Measurements from ENCODE around the gene MMP17. TPM values are rescaled to one million over a fixed set of nuclear protein-coding genes. Genes with fewer than 3 reads are reported as not detected.
"Not testable (repeated sequence)": the region's sequence is repeated elsewhere in the genome, so short reads cannot be mapped to it uniquely, and the experiment has no call there.

MMP17 gene
- total and polyA plus RNA-seq, 5 donors from 2014 or later, result 0.51 TPM; not detected in 4

DNA sequence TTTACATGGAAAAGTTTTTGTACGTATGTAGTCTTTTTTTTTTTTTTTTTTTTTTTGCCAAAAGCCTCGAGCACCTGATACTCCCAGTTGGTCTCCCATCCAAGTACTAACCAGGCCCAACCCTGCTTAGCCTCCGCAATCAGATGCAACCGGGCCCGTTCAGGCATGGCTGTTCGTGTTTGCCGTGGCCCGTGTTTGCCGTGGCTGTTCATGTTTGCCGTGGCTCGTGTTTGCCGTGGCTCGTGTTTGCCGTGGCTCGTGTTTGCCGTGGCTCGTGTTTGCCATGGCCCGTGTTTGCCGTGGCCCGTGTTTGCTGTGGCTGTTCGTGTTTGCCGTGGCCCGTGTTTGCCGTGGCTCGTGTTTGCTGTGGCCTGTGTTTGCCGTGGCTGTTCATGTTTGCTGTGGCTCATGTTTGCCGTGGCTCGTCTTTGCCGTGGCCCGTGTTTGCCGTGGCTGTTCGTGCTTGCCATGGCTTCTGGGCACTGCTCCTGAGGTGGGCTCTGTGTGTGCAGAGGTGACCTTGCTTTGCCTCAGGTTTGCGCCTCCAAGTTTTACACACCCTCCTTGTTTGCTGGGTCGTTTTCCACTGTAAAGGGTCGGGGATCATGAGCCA, 26.8 kb upstream of the MMP17 start:
- Histone ChIP-seq H3K4me3 (ENCODE audit: low read depth, low read length) (no peak overlapping the region), H3K9me3 (ENCODE audit: control insufficient read depth in 2 of 2, low read length in 2 of 2) (no peaks in the 10 kb centered on the region), H3K27me3 (ENCODE audit: control insufficient read depth, insufficient read depth, low read length) (no peaks in the 10 kb centered on the region), H3K36me3 (ENCODE audit: control insufficient read depth, insufficient read depth, low read length) (peaks cover 45% of the 10 kb centered on the region), H3K4me1 (ENCODE audit: control insufficient read depth, insufficient read depth, low read length, poor library complexity, severe bottlenecking) (no peaks in the 10 kb centered on the region), H3K27ac (ENCODE audit: insufficient read depth, low read length, poor library complexity, severe bottlenecking) (no peak overlapping the region)
- H3K27ac Mint-ChIP-seq, result no peak overlapping the region
- H3K9me3 Mint-ChIP-seq, result peaks cover 0 to 4% (median 0%) of the 10 kb centered on the region in 7 donors
- H3K4me1 Mint-ChIP-seq, result peaks cover 0 to 4% (median under 1%) of the 10 kb centered on the region in 4 donors
- DNase-seq, result no peak
- H3K27me3 Mint-ChIP-seq, result no peaks in the 10 kb centered on the region
- peaks cover 19% of the 10 kb centered on the region for H3K36me3 Mint-ChIP-seq
- ATAC-seq (ENCODE audit: low read depth in 2 of 2), result no peak
- no peak overlapping the region for H3K4me3 Mint-ChIP-seq

- Mint-ChIP-seq H3K27ac (no peak overlapping the region), H3K9me3 (peaks cover 0 to 4% (median 0%) of the 10 kb centered on the region in 7 donors), H3K27me3 (no peaks in the 10 kb centered on the region), H3K36me3 (peaks cover 12% of the 10 kb centered on the region), H3K4me3 (no peak overlapping the region), H3K4me1 (peaks cover 0 to 4% (median under 1%) of the 10 kb centered on the region in 4 donors)
- Histone ChIP-seq H3K27me3 (ENCODE audit: control insufficient read depth, insufficient read depth, low read length) (no peaks in the 10 kb centered on the region), H3K9me3 (ENCODE audit: control insufficient read depth in 2 of 2, low read length in 2 of 2) (no peaks in the 10 kb centered on the region), H3K27ac (ENCODE audit: insufficient read depth, low read length, poor library complexity, severe bottlenecking) (no peak overlapping the region), H3K36me3 (ENCODE audit: control insufficient read depth, insufficient read depth, low read length) (peaks cover 23% of the 10 kb centered on the region), H3K4me1 (ENCODE audit: control insufficient read depth, insufficient read depth, low read length, poor library complexity, severe bottlenecking) (no peaks in the 10 kb centered on the region), H3K4me3 (ENCODE audit: low read depth, low read length) (no peak overlapping the region)
- no peak for ATAC-seq (ENCODE audit: low read depth in 2 of 2)
- no peak for DNase-seq
Measured at GRCh38 chr12:131803961-131804521, 24.2 kb upstream of the MMP17 start.

DNA sequence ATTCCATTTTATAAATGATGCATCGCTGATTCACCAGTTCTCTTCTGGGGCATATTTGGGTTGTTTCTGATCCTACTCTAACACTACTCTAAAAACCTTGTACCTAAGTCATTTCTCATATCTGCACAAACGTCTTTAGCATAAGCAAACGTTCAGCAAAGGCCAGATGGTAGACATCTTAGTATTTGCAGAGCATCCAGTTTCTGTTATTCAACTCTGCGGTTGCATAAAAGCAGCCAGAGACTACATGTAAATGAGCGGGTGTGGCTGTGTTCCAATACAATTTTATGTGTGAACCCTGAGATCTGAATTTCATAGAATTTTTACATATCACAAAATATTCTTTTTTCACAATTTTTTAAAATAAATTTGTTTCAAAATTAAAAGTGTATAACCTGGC, 22.8 kb upstream of the MMP17 start:
- ATAC-seq (ENCODE audit: low read depth in 2 of 2) (no peak), DNase-seq (no peak)
- no peak overlapping the region for H3K27ac ChIP-seq (ENCODE audit: insufficient read depth, low read length, poor library complexity, severe bottlenecking)
- no peaks in the 10 kb centered on the region for H3K27me3 Mint-ChIP-seq
- no peak overlapping the region for H3K27ac Mint-ChIP-seq
- H3K4me1 ChIP-seq (ENCODE audit: control insufficient read depth, insufficient read depth, low read length, poor library complexity, severe bottlenecking), result no peaks in the 10 kb centered on the region
- no peak overlapping the region for H3K4me3 Mint-ChIP-seq
- peaks cover 12% of the 10 kb centered on the region for H3K36me3 Mint-ChIP-seq
- H3K27me3 ChIP-seq (ENCODE audit: control insufficient read depth, insufficient read depth, low read length), result no peaks in the 10 kb centered on the region
- peaks cover 0 to 4% (median under 1%) of the 10 kb centered on the region in 4 donors for H3K4me1 Mint-ChIP-seq
- H3K36me3 ChIP-seq (ENCODE audit: control insufficient read depth, insufficient read depth, low read length), result peaks cover 13% of the 10 kb centered on the region
- peaks cover 0 to 4% (median 0%) of the 10 kb centered on the region in 7 donors for H3K9me3 Mint-ChIP-seq
- H3K4me3 ChIP-seq (ENCODE audit: low read depth, low read length), result no peak overlapping the region
- H3K9me3 ChIP-seq (ENCODE audit: control insufficient read depth in 2 of 2, low read length in 2 of 2), result no peaks in the 10 kb centered on the region

DNA sequence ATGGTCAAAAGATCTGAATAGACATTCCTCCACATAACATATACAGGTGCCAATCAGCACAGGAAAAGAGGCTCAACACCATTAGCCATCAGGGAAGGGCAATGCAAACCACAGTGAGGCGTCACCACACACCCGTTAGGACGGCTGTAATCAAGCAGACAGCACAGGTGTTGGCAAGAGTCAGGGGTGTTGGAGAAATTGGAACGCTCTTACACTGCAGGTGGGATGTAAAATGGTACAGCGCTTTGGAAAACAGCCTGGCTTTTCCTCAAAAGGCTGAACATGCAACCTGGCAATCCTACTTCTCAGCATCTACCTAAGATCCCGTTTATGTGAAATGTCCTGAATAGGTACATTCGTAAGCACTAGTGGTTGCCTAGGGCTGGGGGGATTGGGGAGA, 21.5 kb upstream of the MMP17 start:
- no peaks in the 10 kb centered on the region for H3K9me3 ChIP-seq (ENCODE audit: control insufficient read depth in 2 of 2, low read length in 2 of 2)
- H3K27ac Mint-ChIP-seq, result no peak overlapping the region
- H3K36me3 Mint-ChIP-seq, result peaks cover 6% of the 10 kb centered on the region

DNA sequence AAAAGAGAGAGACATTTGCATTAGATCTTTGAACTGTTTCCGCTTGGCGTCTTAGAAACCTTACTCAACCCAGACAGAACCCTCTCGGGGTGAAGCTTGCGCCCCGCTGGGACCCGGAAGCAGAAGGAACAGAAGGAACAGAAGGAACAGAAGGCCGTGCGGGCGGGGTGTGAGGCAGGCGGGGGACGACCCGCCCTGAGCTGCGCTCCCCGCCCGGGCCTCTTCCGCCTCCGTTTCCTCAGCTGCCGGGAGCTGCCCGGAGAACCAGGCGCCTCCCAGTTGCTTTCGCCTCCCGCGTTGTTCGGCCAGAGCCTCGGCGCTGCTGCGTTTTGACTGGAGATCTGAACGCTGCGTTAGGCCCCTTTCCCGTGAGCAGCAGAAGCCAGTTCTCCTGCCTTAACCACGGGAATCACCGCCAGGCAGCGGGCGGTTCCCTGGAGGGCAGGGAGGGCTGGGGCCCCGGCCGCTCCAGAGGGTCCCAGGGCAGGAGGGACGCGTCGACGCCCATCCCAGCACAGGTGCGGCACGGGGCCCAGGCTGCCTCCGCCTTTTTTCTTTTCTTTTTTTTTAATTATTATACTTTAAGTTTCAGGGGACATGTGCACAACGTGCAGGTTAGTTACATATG, 19.3 kb upstream of the MMP17 start:
- H3K4me3 ChIP-seq (ENCODE audit: low read depth, low read length), result no peak overlapping the region
- peak; percentile 31 to 60 for ATAC-seq (ENCODE audit: low read depth in 2 of 2)
- H3K27ac ChIP-seq (ENCODE audit: insufficient read depth, low read length, poor library complexity, severe bottlenecking), result peak overlapping the region; percentile 33

More for the DNA sequence above, 21.5 kb upstream of the MMP17 start:
- Histone ChIP-seq H3K36me3 (ENCODE audit: control insufficient read depth, insufficient read depth, low read length) (peaks cover 8% of the 10 kb centered on the region), H3K27me3 (ENCODE audit: control insufficient read depth, insufficient read depth, low read length) (no peaks in the 10 kb centered on the region), H3K4me3 (ENCODE audit: low read depth, low read length) (no peak overlapping the region), H3K4me1 (ENCODE audit: control insufficient read depth, insufficient read depth, low read length, poor library complexity, severe bottlenecking) (no peaks in the 10 kb centered on the region), H3K27ac (ENCODE audit: insufficient read depth, low read length, poor library complexity, severe bottlenecking) (no peak overlapping the region)
- Mint-ChIP-seq H3K9me3 (peaks cover 0 to 4% (median 0%) of the 10 kb centered on the region in 7 donors), H3K27me3 (no peaks in the 10 kb centered on the region), H3K4me3 (no peak overlapping the region), H3K4me1 (peaks cover 0 to 4% (median under 1%) of the 10 kb centered on the region in 4 donors)
- DNase-seq (no peak), ATAC-seq (ENCODE audit: low read depth in 2 of 2) (no peak)

DNA sequence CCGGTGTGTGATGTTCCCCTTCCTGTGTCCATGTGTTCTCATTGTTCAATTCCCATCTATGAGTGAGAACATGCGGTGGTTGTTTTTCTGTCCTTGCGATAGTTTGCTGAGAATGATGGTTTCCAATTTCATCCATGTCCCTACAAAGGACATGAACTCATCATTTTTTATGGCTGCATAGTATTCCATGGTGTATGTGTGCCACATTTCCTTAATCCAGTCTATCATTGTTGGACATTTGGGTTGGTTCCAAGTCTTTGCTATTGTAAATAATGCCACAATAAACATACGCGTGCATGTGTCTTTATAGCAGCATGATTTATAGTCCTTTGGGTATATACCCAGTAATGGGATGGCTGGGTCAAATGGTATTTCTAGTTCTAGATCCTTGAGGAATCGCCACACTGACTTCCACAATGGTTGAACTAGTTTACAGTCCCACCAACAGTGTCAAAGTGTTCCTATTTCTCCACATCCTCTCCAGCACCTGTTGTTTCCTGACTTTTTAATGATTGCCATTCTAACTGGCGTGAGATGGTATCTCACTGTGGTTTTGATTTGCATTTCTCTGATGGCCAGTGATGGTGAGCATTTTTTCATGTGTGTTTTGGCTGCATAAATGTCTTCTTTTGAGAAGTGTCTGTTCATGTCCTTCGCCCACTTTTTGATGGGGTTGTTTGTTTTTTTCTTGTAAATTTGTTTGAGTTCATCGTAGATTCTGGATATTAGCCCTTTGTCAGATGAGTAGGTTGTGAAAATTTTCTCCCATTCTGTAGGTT, 18.5 kb upstream of the MMP17 start:
- not testable (repeated sequence) for H3K4me1 Mint-ChIP-seq; H3K4me1 ChIP-seq (ENCODE audit: control insufficient read depth, insufficient read depth, low read length, poor library complexity, severe bottlenecking); H3K9me3 ChIP-seq (ENCODE audit: control insufficient read depth in 2 of 2, low read length in 2 of 2); H3K27ac Mint-ChIP-seq; H3K4me3 ChIP-seq (ENCODE audit: low read depth, low read length); H3K36me3 Mint-ChIP-seq; H3K36me3 ChIP-seq (ENCODE audit: control insufficient read depth, insufficient read depth, low read length); H3K27me3 ChIP-seq (ENCODE audit: control insufficient read depth, insufficient read depth, low read length); H3K27me3 Mint-ChIP-seq; H3K27ac ChIP-seq (ENCODE audit: insufficient read depth, low read length, poor library complexity, severe bottlenecking); DNase-seq; ATAC-seq (ENCODE audit: low read depth in 2 of 2)
- Mint-ChIP-seq H3K4me3 (peak overlapping the region in 2 of 4 donors; percentile 71 to 91), H3K9me3 (peaks cover 0 to 16% (median 3%) of the 10 kb centered on the region in 7 donors)

More for the DNA sequence above, 19.3 kb upstream of the MMP17 start:
- Mint-ChIP-seq H3K36me3 (peaks cover 5% of the 10 kb centered on the region), H3K9me3 (peaks cover 0 to 16% (median 3%) of the 10 kb centered on the region in 7 donors), H3K4me3 (peak overlapping the region in 3 of 4 donors; percentile 71 to 91 (median 78)), H3K27me3 (no peaks in the 10 kb centered on the region), H3K4me1 (peaks cover 0 to 4% (median under 1%) of the 10 kb centered on the region in 4 donors), H3K27ac (peak overlapping the region in 1 of 3 donors; percentile 32)
- Histone ChIP-seq H3K9me3 (ENCODE audit: control insufficient read depth in 2 of 2, low read length in 2 of 2) (peaks cover 3 to 4% of the 10 kb centered on the region in 2 experiments), H3K36me3 (ENCODE audit: control insufficient read depth, insufficient read depth, low read length) (no peaks in the 10 kb centered on the region), H3K4me1 (ENCODE audit: control insufficient read depth, insufficient read depth, low read length, poor library complexity, severe bottlenecking) (no peaks in the 10 kb centered on the region), H3K27me3 (ENCODE audit: control insufficient read depth, insufficient read depth, low read length) (no peaks in the 10 kb centered on the region)
- peak in 2 of 3 donors; percentile 32 to 82 for DNase-seq

- Mint-ChIP-seq H3K36me3 (no peaks in the 10 kb centered on the region), H3K9me3 (peaks cover 0 to 16% (median 3%) of the 10 kb centered on the region in 7 donors), H3K27ac (no peak overlapping the region), H3K27me3 (no peaks in the 10 kb centered on the region), H3K4me1 (no peaks in the 10 kb centered on the region), H3K4me3 (no peak overlapping the region)
- Histone ChIP-seq H3K27ac (ENCODE audit: insufficient read depth, low read length, poor library complexity, severe bottlenecking) (no peak overlapping the region), H3K9me3 (ENCODE audit: control insufficient read depth in 2 of 2, low read length in 2 of 2) (peaks cover 3 to 4% of the 10 kb centered on the region in 2 experiments), H3K4me1 (ENCODE audit: control insufficient read depth, insufficient read depth, low read length, poor library complexity, severe bottlenecking) (no peaks in the 10 kb centered on the region), H3K4me3 (ENCODE audit: low read depth, low read length) (no peak overlapping the region), H3K36me3 (ENCODE audit: control insufficient read depth, insufficient read depth, low read length) (no peaks in the 10 kb centered on the region), H3K27me3 (ENCODE audit: control insufficient read depth, insufficient read depth, low read length) (no peaks in the 10 kb centered on the region)
- DNase-seq, result no peak
- ATAC-seq (ENCODE audit: low read depth in 2 of 2), result no peak
Measured at GRCh38 chr12:131810726-131811125, 17.5 kb upstream of the MMP17 start.
